ENCODE data around the gene XIRP1.
"Not testable (repeated sequence)": the region's sequence is repeated elsewhere in the genome, so short reads cannot be mapped to it uniquely, and the experiment has no call there.

Gene XIRP1, protein sequence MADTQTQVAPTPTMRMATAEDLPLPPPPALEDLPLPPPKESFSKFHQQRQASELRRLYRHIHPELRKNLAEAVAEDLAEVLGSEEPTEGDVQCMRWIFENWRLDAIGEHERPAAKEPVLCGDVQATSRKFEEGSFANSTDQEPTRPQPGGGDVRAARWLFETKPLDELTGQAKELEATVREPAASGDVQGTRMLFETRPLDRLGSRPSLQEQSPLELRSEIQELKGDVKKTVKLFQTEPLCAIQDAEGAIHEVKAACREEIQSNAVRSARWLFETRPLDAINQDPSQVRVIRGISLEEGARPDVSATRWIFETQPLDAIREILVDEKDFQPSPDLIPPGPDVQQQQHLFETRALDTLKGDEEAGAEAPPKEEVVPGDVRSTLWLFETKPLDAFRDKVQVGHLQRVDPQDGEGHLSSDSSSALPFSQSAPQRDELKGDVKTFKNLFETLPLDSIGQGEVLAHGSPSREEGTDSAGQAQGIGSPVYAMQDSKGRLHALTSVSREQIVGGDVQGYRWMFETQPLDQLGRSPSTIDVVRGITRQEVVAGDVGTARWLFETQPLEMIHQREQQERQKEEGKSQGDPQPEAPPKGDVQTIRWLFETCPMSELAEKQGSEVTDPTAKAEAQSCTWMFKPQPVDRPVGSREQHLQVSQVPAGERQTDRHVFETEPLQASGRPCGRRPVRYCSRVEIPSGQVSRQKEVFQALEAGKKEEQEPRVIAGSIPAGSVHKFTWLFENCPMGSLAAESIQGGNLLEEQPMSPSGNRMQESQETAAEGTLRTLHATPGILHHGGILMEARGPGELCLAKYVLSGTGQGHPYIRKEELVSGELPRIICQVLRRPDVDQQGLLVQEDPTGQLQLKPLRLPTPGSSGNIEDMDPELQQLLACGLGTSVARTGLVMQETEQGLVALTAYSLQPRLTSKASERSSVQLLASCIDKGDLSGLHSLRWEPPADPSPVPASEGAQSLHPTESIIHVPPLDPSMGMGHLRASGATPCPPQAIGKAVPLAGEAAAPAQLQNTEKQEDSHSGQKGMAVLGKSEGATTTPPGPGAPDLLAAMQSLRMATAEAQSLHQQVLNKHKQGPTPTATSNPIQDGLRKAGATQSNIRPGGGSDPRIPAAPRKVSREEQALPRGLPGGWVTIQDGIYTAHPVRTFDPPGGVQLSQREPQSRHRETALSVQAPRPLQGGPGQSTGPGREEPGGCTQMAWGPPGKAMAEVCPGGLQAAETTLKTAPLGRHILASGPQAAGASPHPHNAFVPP (N-terminal part only)

GRCh38 chr3:39192490-39193092 lies at the start of gene XIRP1:
TSS of gene XIRP1 (minus strand) at chr3:39192595. CDS start at chr3:39189445, 3,150 bp downstream.
- no peak for DNase-seq

DNA sequence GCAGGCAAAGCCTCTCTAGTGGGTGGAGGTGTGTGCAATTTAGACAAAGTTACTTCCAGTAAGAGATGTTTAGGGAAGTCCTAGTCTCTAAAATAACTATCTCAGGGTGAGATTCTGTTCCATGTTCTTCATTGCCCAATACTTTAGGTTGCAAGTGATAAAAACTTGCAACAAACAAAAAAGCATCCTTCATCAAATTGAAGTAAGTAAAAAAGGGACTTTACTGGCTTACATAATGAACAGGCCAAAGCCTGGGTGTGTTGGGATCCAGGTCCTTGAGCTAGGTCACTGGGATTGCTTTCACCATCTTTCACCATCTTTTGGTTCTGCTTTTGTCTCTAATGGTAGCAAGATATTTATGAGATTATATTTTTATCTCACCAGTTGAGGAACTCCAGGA lies 49.2 kb upstream of the XIRP1 start:
- no peak for DNase-seq

DNA sequence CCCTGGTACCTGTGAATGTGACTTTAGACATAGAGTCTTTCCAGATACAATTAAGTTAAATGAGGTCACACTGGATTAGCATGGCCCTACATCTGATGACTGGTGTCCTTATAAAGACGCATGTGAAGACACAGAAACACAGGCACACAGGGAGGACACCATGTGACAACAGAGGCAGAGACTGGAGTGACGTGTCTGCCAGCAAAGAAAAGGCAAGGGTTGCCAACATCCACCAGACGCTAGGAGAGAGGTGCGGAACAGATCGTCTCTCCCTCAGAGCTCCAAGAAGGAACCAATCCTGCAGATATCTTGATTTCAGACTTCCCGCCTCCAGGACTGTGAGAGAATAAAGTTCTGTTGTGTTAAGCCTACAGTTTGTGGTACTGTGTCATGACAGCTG lies 44.6 kb upstream of the XIRP1 start:
- no peak for DNase-seq

GRCh38 chr3:39234651-39235050 lies 42.3 kb upstream of the XIRP1 start:
- DNase-seq, result no peak

DNA sequence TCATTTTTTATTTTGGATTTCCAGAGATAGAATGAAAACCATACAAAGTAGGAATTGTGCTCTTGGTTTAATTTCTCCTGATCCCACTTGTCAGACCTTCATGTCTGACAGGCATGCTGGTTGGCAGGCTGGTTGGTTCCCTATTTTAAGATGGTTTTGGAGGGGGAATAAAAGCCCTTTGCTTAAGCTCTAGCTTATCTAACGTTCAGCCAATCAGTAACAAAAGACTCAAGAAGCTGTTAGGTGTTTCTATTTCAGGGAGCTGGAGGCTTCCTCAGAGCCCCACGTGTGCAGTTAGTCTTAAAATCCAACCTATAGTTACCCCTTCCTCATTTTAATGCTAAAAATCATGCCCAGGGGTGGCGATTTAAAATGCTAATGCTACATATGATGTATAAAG lies 40.5 kb upstream of the XIRP1 start:
- DNase-seq, result no peak

- DNase-seq, result no peak
These were observed 38.1 kb upstream of the XIRP1 start for GRCh38 chr3:39230453-39230852.

DNA sequence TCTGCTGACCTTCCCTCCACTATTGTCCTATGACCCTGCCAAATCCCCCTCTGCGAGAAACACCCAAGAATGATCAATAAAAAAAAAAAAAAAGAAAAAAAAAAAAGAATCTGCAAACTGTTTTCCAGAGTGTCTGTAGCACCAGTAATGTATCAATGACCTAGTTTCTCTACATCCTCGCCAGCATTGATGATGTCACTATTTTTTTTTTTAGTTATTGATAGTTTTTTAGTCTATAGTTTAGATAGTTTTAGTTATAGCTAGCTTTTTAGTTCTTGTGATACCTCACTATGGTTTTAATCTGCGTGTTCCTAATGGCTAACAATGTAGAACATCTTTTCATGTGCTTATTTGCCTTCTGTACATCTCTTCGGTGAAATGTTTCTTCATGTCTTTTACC lies 36.1 kb upstream of the XIRP1 start:
- no peak for DNase-seq

- DNase-seq, result not testable (repeated sequence)
These were observed 35.2 kb upstream of the XIRP1 start for GRCh38 chr3:39227596-39227995.

DNA sequence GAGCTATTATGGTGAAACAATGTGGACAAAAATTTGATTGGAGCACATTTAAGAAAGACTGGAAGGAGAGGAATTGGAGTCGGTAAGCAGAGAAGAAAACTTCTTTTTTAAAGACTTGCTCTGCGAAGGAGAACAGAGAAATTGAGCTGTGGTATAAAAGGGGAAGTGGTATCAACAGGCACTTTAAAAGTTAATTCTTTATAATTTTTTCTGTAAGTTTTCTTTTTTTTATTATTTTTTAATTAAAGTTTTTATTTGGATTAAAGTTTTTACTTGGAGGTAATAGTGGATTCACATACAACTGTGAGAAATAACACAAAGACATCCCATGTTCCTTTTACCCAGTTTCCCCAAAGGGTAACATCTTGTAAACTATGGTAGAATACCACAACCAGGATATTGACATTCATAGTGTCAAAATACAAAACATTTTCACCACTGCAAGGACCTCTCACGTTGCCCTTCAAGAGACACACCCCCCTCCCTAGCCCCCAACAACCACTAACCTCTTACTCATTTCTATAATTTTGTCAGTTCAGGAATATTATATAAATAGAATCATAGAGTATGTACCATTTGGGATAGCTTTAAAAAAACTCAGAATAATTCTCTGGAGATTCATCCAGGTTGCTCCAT lies 33.8 kb upstream of the XIRP1 start:
- no peak for DNase-seq

GRCh38 chr3:39224288-39224687 lies 31.9 kb upstream of the XIRP1 start:
- DNase-seq, result no peak

DNA sequence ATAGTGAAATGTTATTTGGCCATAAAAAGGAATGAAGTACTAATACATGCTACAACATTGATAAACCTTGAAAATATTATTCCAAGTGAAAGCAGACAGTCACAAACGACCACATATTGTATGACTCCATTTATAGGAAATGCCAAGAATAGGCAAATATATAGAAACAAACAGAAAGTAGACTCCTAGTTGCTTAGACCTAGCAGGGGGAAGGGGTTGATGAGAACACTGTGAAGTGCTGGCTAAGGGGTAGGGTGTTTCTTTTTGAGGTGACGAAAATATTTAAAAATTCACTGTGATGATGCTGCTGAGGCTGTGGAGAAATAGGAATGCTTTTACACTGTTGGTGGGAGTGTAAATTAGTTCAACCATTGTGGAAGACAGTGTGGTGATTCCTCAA lies 30.5 kb upstream of the XIRP1 start:
- DNase-seq, result no peak

DNA sequence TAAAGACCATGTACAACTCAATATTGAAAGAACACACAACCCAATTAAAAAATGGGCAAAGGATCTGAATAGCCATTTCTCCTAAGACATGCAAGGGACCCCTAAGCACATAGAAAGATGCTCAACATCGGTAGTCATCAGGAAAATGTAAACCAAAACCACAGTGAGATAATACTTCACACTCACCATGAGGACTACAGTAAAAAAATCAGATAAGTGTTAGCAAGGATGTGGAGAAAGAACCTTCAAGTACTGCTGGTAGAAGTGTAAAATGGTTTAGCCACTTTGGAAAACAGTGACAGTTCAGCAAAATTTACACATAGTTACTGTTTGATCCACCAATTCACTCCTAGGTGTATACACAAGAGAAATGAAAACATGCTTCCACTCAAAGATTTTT lies 30.1 kb upstream of the XIRP1 start:
- no peak for DNase-seq

- DNase-seq, result no peak
These were observed 28.7 kb upstream of the XIRP1 start for GRCh38 chr3:39221141-39221530.

DNA sequence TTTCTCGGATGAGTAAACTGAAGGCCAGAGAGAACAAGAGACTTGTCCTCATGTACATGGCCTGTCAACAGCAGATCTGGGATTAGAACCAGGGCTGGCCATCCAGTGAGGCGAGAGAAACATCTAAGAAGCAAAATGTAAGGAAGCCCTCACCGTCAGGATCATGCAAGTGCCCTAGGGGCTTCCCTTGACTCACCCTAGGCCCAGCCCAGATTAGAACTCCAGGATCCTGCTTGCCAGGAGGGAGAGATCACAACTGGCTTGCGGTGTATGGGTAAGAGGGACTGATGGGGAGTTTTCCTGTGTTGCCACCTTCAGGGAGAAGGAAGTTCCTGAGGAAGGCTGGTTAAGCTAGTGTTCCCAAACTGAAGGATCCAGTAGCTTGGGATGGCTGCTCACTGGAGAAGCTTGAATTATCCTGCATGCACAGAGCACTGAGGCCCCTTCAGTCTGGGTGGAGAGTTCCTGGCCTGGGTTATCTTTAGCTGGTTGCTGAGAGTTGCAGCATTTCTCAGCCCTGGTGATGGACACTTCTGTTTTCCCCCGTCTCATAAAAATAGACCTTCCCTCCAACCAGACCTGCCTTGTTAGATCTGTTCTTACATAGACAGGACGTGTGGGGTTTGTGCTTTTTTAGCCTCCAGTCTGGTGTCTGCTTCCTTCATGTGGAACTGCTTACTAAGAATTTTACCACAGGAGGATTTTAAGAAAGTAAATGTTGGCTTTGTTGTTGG lies 28.2 kb upstream of the XIRP1 start:
- DNase-seq, result no peak

- no peak for DNase-seq
These were observed 27.3 kb upstream of the XIRP1 start for GRCh38 chr3:39219702-39220101.

GRCh38 chr3:39216176-39216790 lies 23.9 kb upstream of the XIRP1 start:
- DNase-seq, result no peak

GRCh38 chr3:39213613-39214012 lies 21.2 kb upstream of the XIRP1 start:
- DNase-seq, result no peak

GRCh38 chr3:39212665-39213064 lies 20.3 kb upstream of the XIRP1 start:
- DNase-seq, result no peak

DNA sequence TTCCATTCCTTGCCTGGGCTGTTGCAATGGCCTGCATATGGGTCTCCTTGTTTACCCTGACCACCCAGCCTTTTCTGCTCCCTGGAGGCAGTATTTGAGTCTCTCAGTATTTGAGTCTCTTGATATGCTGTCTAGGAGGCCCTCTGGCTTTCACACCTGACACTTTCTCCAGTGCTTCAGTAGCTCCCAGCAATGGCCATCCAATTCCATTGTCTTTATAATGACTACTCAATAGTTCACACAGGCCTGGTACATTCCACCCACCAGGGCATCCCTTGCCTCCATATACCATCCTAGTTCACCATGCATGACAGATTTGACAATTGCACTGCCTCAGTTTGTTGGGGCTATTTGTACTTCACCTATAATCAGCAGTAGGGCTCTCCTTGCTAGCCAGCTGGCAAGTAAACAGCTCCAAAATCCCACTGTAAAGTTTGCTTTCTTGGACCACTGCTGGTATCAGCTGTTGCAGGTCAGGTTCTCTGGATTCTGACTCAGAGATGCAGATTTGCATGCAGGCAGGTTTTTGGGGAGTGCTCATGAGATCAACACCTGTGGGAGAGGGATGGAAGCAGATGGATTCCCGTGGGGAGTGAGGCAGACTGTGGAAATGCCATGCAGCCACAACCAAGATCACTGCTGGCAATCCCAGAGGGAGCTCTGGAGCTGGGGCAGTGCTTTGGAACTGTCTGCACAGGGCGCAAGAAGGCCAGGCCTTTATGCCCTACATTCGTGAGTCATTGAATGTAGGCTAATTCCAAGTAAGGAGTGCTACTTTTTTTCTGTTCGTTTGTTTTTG lies 19.1 kb upstream of the XIRP1 start:
- DNase-seq, result no peak

- no peak for DNase-seq
These were observed 17.7 kb upstream of the XIRP1 start for GRCh38 chr3:39210078-39210477.

Data from cerebellar nuclear complex (tissue), 1 donor.